22Rv1 (cell line): ENCODE data around the gene DDX17.
A peak's percentile ranks its signal among the peaks of the same experiment; 100 is the strongest.

Experiments
- H3K27ac ChIP-seq: fragments of 450-650 bp; 2 replicates; pipeline ENCODE4 v1.5.1; 2017
- CTCF ChIP-seq: fragments of 450-650 bp; IDR thresholded peaks from 2 replicates; pipeline ENCODE4 v1.5.1; 2017; ENCODE audit warnings: mild to moderate bottlenecking
- ZFX ChIP-seq: fragments of 450-650 bp; IDR thresholded peaks from 2 replicates; pipeline ENCODE4 v1.6.1; 2017; ENCODE audit warnings: antibody characterized with exemption, borderline replicate concordance

The DDX17 gene

DNA sequence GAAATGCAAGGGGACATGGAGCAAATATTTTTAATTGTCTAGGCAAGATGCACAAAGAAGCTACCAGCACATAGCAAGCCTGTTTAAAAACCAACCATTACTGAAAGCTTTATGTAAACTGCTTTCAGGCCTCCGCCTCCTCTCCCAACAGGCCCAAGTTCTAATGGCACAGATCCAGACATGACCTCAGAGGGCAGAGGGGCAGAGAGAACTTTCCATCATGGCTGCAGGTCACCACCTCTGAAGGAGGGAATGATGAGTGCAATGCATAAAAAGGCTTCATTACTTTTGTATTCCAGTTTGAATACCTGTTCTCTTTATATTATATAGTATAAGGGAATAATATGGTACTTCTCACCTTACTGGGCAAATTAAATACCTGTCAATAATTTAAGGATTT, 15.2 kb downstream of the DDX17 start:
- no peak for TF ChIP-seq CTCF
- no peak for TF ChIP-seq ZFX
- H3K27ac ChIP-seq: peak overlapping the region; percentile 34

- TF ChIP-seq ZFX (no peak), CTCF (no peak)
- H3K27ac ChIP-seq: peak overlapping the region; percentile 34
Measured at GRCh38 chr22:38490475-38490874, 15.6 kb downstream of the DDX17 start.

DNA sequence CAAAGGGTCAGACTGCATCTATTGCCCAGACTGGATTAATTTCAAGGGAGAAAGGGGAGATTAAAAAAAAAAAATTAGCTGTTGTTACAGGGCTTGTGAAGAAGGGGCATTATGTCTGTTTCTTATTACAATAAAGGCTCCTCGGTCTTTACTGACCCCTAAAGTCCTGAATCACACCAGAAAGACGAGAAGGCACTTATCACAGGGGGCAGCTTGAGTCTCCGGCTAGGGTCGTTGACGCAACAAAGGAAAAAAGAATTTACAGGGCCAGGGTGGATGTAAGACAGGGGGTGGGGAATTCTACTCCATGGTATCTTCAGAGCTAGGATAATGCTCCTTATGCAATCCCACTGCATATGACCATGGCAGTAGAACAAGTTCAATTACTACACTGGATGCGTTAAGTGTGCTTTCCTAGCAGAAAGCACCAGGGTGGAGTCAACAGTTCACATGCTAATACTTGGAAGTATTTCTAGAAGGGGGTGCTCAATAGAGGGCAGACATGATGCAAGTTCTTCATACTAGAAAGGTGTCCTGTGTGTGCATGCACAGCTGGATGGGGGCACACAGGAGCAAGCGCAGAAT, 16.5 kb downstream of the DDX17 start:
- peak overlapping the region; percentile 34 for H3K27ac ChIP-seq
- TF ChIP-seq ZFX (no peak), CTCF (no peak)

DNA sequence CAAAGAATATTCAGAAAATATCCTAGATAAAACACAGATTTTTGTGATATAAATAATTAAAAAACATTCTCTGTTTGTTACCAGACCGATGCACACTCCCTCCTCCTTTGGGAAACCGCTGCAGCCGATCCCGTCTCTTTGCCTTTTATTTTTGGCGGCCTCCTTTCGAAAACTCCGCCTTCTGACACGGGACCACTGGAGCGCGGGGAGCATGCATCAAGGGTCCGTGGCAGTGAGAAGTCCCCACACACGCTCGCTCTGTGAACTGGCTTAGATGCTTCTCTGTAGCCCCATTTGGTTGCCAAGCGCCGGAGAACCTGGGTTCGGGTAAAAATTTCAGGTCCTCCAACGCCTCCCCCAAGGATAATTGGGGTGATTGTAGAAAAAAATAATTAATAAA, 17.0 kb downstream of the DDX17 start:
- no peak overlapping the region for H3K27ac ChIP-seq
- TF ChIP-seq CTCF: no peak
- no peak for TF ChIP-seq ZFX

- H3K27ac ChIP-seq: no peak overlapping the region
- TF ChIP-seq ZFX (no peak), CTCF (no peak)
Measured at GRCh38 chr22:38487946-38488345, 18.2 kb downstream of the DDX17 start.

DNA sequence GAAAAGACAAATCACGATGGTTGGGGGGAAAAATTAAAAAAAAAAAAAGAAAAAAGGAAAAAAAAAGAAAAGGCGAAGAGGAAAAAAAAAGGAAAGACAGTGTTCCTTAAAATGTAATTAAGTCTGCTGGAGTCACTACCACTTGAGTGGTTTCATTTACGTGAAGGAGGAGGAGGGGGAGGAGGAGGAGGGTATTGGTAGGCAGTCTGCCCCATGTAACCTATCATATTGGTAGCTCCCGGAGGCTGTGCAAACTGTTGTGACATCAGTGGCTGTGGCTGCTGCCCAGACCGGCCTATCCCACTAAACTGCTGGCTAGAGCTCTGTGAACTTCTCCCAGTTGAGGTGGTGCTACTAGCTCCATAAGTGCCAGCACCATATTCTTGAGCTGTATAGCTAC, 20.3 kb downstream of the DDX17 start:
- TF ChIP-seq CTCF (no peak), ZFX (no peak)
- no peak overlapping the region for H3K27ac ChIP-seq

GRCh38 chr22:38484244-38484643, 21.9 kb downstream of the DDX17 start:
- no peak for TF ChIP-seq ZFX
- TF ChIP-seq CTCF: no peak
- H3K27ac ChIP-seq: 0 out of 2 replicates have a peak overlapping the region, but pooled peaks have one; percentile 29
